A549 (cell line): ENCODE measurements around the gene DPCD. TPM values are rescaled to one million over a fixed set of nuclear protein-coding genes. Genes with fewer than 3 reads are reported as not detected.
"Not testable (repeated sequence)": the region's sequence is repeated elsewhere in the genome, so short reads cannot be mapped to it uniquely, and the experiment has no call there.

Source experiments
- ATAC-seq, 2 experiments: fragments of 200-7000 bp in 1 of 2; fragments of >200 bp in 1 of 2; cut with Nextera tagmentation in 1 of 2; cut with Tn5 transposase in 1 of 2; 3 replicates each; pipeline versions ENCODE4 v1.8.0 to v1.9.1; 2018 to 2020; ENCODE audit warnings: mild to moderate bottlenecking in 1 of 2, moderate library complexity in 1 of 2
- CTCF ChIA-PET: fragments of 300-600 bp; sonication (Branson Sonifier 250); formaldehyde crosslinking; extraction: SDS; loops from one replicate; lab custom pipeline; 2021; ENCODE audit warnings: antibody characterized with exemption, inconsistent platforms; lab: Yijun Ruan, JAX
- POLR2A ChIA-PET: fragments of 350-600 bp; formaldehyde crosslinking; extraction: SDS; loops from one replicate; lab custom pipeline; 2021; ENCODE audit warnings: antibody characterized with exemption, inconsistent platforms; lab: Yijun Ruan, JAX
- DNase-seq, 2 experiments: peaks; one replicate each; pipeline versions ENCODE4 v3.0.0 to v3.0.0-alpha.2; 2011 to 2016; ENCODE audit warnings: low read depth in 1 of 2, low spot score in 1 of 2
- FAIRE-seq: peaks from 2 replicates; lab custom pipeline; 2011; peaks lifted over from hg19 to GRCh38; lab: Jason Lieb, UNC
- H3K27ac ChIP-seq, 2 experiments: fragments of >200 bp; sonication (Bioruptor Twin); formaldehyde crosslinking; 3 replicates each; pipeline ENCODE4 v1.5.1; 2016 to 2017
- H3K4me1 ChIP-seq: fragments of >200 bp; sonication (Bioruptor Twin); formaldehyde crosslinking; 3 replicates; pipeline ENCODE4 v1.6.1; 2016
- H3K4me2 ChIP-seq: fragments of >200 bp; sonication (Bioruptor Twin); formaldehyde crosslinking; 3 replicates; pipeline ENCODE4 v1.6.1; 2016
- H3K4me3 ChIP-seq: fragments of >200 bp; sonication (Bioruptor Twin); formaldehyde crosslinking; 3 replicates; pipeline ENCODE4 v1.5.1; 2016
- H3K9me3 ChIP-seq: fragments of >200 bp; sonication (Bioruptor Twin); formaldehyde crosslinking; 3 replicates; pipeline ENCODE4 v1.6.1; 2016
- CBX2 ChIP-seq: fragments of 200-600 bp; sonication (generic); IDR thresholded peaks from 2 replicates; pipeline ENCODE4 v1.6.1; 2016; ENCODE audit warnings: low read depth, mild to moderate bottlenecking, borderline replicate concordance
- CEBPB ChIP-seq, 2 experiments: fragments of >200 bp in 1 of 2; sonication (Bioruptor Twin) in 1 of 2; formaldehyde crosslinking in 1 of 2; IDR thresholded peaks; 2 replicates each; pipeline ENCODE4 v1.6.1; 2012 to 2016
- CHD4 ChIP-seq: fragments of 200-600 bp; sonication (generic); IDR thresholded peaks from 2 replicates; pipeline ENCODE4 v1.6.1; 2016; ENCODE audit warnings: antibody characterized with exemption, mild to moderate bottlenecking, borderline replicate concordance
- ELK1 ChIP-seq: fragments of 150-350 bp; IDR thresholded peaks from 2 replicates; pipeline ENCODE4 v1.6.1; 2014; ENCODE audit warnings: low read depth, mild to moderate bottlenecking, low read length
- EP300 ChIP-seq, 2 experiments: fragments of >200 bp; sonication (Bioruptor Twin); formaldehyde crosslinking; IDR thresholded peaks; 2 replicates in 1 of 2; 3 replicates in 1 of 2; pipeline ENCODE4 v1.6.1; 2016 to 2017
- FOSB ChIP-seq: fragments of 250-450 bp; sonication (Bioruptor Pico); IDR thresholded peaks from 2 replicates; pipeline ENCODE4 v1.5.0; 2020; ENCODE audit warnings: mild to moderate bottlenecking, moderate library complexity
- FOSL2 ChIP-seq, 2 experiments: fragments of 450-650 bp in 1 of 2; fragments of >200 bp in 1 of 2; sonication (Bioruptor Twin) in 1 of 2; formaldehyde crosslinking; IDR thresholded peaks; 2 replicates each; pipeline versions ENCODE4 v1.5.0 to v1.6.1; 2016 to 2020; ENCODE audit warnings: mild to moderate bottlenecking in 1 of 2, moderate library complexity in 1 of 2
- HMGXB4 ChIP-seq: fragments of 250-450 bp; sonication (Bioruptor Pico); IDR thresholded peaks from 2 replicates; pipeline ENCODE4 v1.5.0; 2021; ENCODE audit warnings: mild to moderate bottlenecking, moderate library complexity, borderline replicate concordance
- JUN ChIP-seq, 2 experiments: fragments of >200 bp; sonication (Bioruptor Twin); formaldehyde crosslinking; IDR thresholded peaks; 2 replicates in 1 of 2; 3 replicates in 1 of 2; pipeline ENCODE4 v1.6.1; 2016 to 2017
- KDM5A ChIP-seq: fragments of 200-600 bp; sonication (generic); IDR thresholded peaks from 2 replicates; pipeline ENCODE4 v1.6.1; 2016; ENCODE audit warnings: antibody characterized with exemption, mild to moderate bottlenecking
- MAFK ChIP-seq: fragments of 450-650 bp; IDR thresholded peaks from 2 replicates; pipeline ENCODE4 v1.6.1; 2014; ENCODE audit not compliant: partially characterized antibody
- MAX ChIP-seq: IDR thresholded peaks from 2 replicates; pipeline ENCODE4 v1.6.1; 2012
- MAZ ChIP-seq: fragments of 150-350 bp; IDR thresholded peaks from 2 replicates; pipeline ENCODE4 v1.6.1; 2014; ENCODE audit warnings: antibody characterized with exemption, low read depth, low read length, borderline replicate concordance
- NR3C1 ChIP-seq: fragments of >200 bp; sonication (Bioruptor Twin); formaldehyde crosslinking; IDR thresholded peaks from 3 replicates; pipeline ENCODE4 v1.6.1; 2017
- POLR2AphosphoS2 ChIP-seq: conservative IDR thresholded peaks from 2 replicates; pipeline ENCODE4 v1.6.1; 2012; ENCODE audit warnings: low read length, improper control_type of control experiment, inconsistent platforms
- RFX5 ChIP-seq: fragments of 450-650 bp; IDR thresholded peaks from 2 replicates; pipeline ENCODE4 v1.7.1; 2014; ENCODE audit warnings: antibody characterized with exemption, mild to moderate bottlenecking, moderate library complexity
- TP53 ChIP-seq: fragments of 250-450 bp; sonication (Bioruptor Pico); IDR thresholded peaks from 2 replicates; pipeline ENCODE4 v1.5.0; 2021; ENCODE audit warnings: mild to moderate bottlenecking, moderate library complexity
- ZFP36 ChIP-seq: fragments of 450-650 bp; IDR thresholded peaks from 2 replicates; pipeline ENCODE4 v1.6.1; 2014; ENCODE audit warnings: borderline replicate concordance; ENCODE audit not compliant: partially characterized antibody
- ZSCAN20 ChIP-seq: fragments of 250-450 bp; sonication (Bioruptor Pico); IDR thresholded peaks from 2 replicates; pipeline ENCODE4 v1.8.0; 2022; ENCODE audit warnings: mild to moderate bottlenecking, moderate library complexity
- WGBS: methylation state at CpG from one replicate; pipeline ENCODE4 v1.1.6; 2017; ENCODE audit errors: missing lambda C conversion rate; 5-methylcytosine and 5-hydroxymethylcytosine counted together
- polyA plus RNA-seq, 4 experiments: library from polyadenylated mRNA; depleted of rRNA in 3 of 4; stranded (reverse); fragments of >200 nt; fragmentation: RNase III in 1 of 4; extraction: RNeasy Plus Mini Kit Qiagen cat#74134 plus additional on column Dnase treatment in 1 of 4; gene quantifications; 2 replicates in 3 of 4; 3 replicates in 1 of 4; pipeline ENCODE4 v1.2.3, GENCODE V29; 2011 to 2017

DPCD gene
- polyA plus RNA-seq, 2 of the 4 experiments (the other 2 are of a cell fraction), result 37.4 to 40.8 TPM

- ATAC-seq, result no peak
Measured at GRCh38 chr10:101580486-101581399, 7.4 kb upstream of the DPCD start.

GRCh38 chr10:101585841-101586240 is 2.3 kb upstream of the DPCD start:
- Histone ChIP-seq H3K4me3 (no peak overlapping the region), H3K4me1 (peaks cover 15% of the 10 kb centered on the region), H3K27ac (no peak overlapping the region), H3K9me3 (no peaks in the 10 kb centered on the region), H3K4me2 (no peak overlapping the region)
- no peak for FAIRE-seq
- TF ChIP-seq POLR2AphosphoS2 (no peak), TP53 (CRISPR knock-in tag) (no peak), CHD4 (no peak), MAX (no peak), EP300 (IDR thresholded peaks at IDR 0.05) (no peak), MAFK (no peak), JUN (IDR thresholded peaks at IDR 0.05) (no peak), ELK1 (no peak), HMGXB4 (no peak)
- no peak for ATAC-seq
- ChIA-PET POLR2A (interaction anchor here (0.6 kb wide), 1 partner anchor 10 kb away, joined by 8 read pairs; no protein-coding TSS in a partner anchor), CTCF (interaction anchor here (0.8 to 5.5 kb wide), 7 partner anchors 11 to 444 kb away, joined by 3 to 24 read pairs (median 3); no protein-coding TSS in a partner anchor)
- no peak for DNase-seq
- 92% methylated on average over 9 of the region's 9 CpGs for WGBS

More at GRCh38 chr10:101580486-101581399, 7.4 kb upstream of the DPCD start:
- no peaks in the 10 kb centered on the region for H3K9me3 ChIP-seq
- no peak for TF ChIP-seq ZSCAN20 (CRISPR knock-in tag)
- TF ChIP-seq, all 56 proteins: peak for 0
- Histone ChIP-seq H3K27ac (no peak overlapping the region), H3K4me2 (no peak overlapping the region), H3K4me1 (peaks cover 7% of the 10 kb centered on the region; the same call in 2 of the 3 replicates), H3K4me3 (no peak overlapping the region)
- no peak for FAIRE-seq
- CTCF ChIA-PET, result interaction anchor here (0.6 to 4.0 kb wide), 6 partner anchors 10 to 366 kb away, joined by 3 to 34 read pairs (median 12); no protein-coding TSS in a partner anchor
- POLR2A ChIA-PET, result no interaction called here
- WGBS, result 84% methylated on average over 8 of the region's 10 CpGs
- DNase-seq, result no peak

- Histone ChIP-seq H3K4me1 (peaks cover 15% of the 10 kb centered on the region), H3K4me2 (peak overlapping the region; percentile 91), H3K27ac (peak overlapping the region; percentile 85 to 96; a peak in 4 of 6 replicates), H3K4me3 (peak overlapping the region; percentile 69), H3K9me3 (no peaks in the 10 kb centered on the region)
- ChIA-PET POLR2A (no interaction called here), CTCF (interaction anchor here (0.8 to 5.5 kb wide), 7 partner anchors 10 to 375 kb away, joined by 3 to 24 read pairs (median 8); no protein-coding TSS in a partner anchor)
- ATAC-seq (peak in 1 of 2 experiments; percentile 31; a peak in 3 of 6 replicates), DNase-seq (peak in 1 of 2 experiments; percentile 39), FAIRE-seq (no peak)
- TF ChIP-seq ZFP36 (no peak), NR3C1 (no peak), RFX5 (peak; percentile 90), FOSL2 (IDR thresholded peaks at IDR 0.05) (no peak), FOSL2 (CRISPR knock-in tag; IDR thresholded peaks at IDR 0.05) (peak; percentile 42; the same call in 1 of the 2 replicates), KDM5A (no peak), FOSB (no peak), CBX2 (no peak), CEBPB (IDR thresholded peaks at IDR 0.05) (no peak), MAZ (no peak)
- WGBS, result 63% methylated on average over 5 of the region's 5 CpGs
Measured at GRCh38 chr10:101588879-101589278, 758 bp downstream of the DPCD start.

- H3K4me1 ChIP-seq, DNase-seq, H3K4me2 ChIP-seq, POLR2A ChIA-PET, H3K9me3 ChIP-seq, H3K4me3 ChIP-seq, H3K27ac ChIP-seq, FAIRE-seq, ATAC-seq: not testable (repeated sequence)
- WGBS, result 85% methylated on average over 2 of the region's 2 CpGs
- CTCF ChIA-PET, result interaction anchor here (1.3 to 3.1 kb wide), 4 partner anchors 9 to 380 kb away, joined by 3 to 11 read pairs (median 6); no protein-coding TSS in a partner anchor
Measured at GRCh38 chr10:101593331-101593730, 5.2 kb downstream of the DPCD start.
